NCI-H748 (cell line): ENCODE data around the gene UGT1A4.
"Not testable (repeated sequence)": the region's sequence is repeated elsewhere in the genome, so short reads cannot be mapped to it uniquely, and the experiment has no call there.

Source experiments
- DNase-seq: peaks from one replicate; lab custom pipeline; 2025; ENCODE audit not compliant: unreplicated experiment; lab: John Stamatoyannopoulos, UW

The UGT1A4 gene

GRCh38 chr2:233699424-233700027 is 19.0 kb upstream of the UGT1A4 start:
- DNase-seq, result no peak

- no peak for DNase-seq
Measured at GRCh38 chr2:233700028-233700635, 18.4 kb upstream of the UGT1A4 start.

GRCh38 chr2:233700842-233701241 is 17.7 kb upstream of the UGT1A4 start:
- not testable (repeated sequence) for DNase-seq

- DNase-seq, result no peak
Measured at GRCh38 chr2:233702238-233702637, 16.3 kb upstream of the UGT1A4 start.

- DNase-seq, result no peak
Measured at GRCh38 chr2:233705911-233706506, 12.5 kb upstream of the UGT1A4 start.

- DNase-seq, result no peak
Measured at GRCh38 chr2:233706720-233707119, 11.8 kb upstream of the UGT1A4 start.

- DNase-seq, result no peak
Measured at GRCh38 chr2:233707940-233708644, 10.4 kb upstream of the UGT1A4 start.

- DNase-seq, result no peak
Measured at GRCh38 chr2:233708942-233709341, 9.6 kb upstream of the UGT1A4 start.

GRCh38 chr2:233711312-233712008 is 7.1 kb upstream of the UGT1A4 start:
- peak; percentile 75 for DNase-seq

- no peak for DNase-seq
Measured at GRCh38 chr2:233712611-233713261, 5.8 kb upstream of the UGT1A4 start, which contains the start of gene UGT1A5. UGT1A5 (plus strand) TSS chr2:233712907; CDS start chr2:233712992, 85 bp downstream.

- no peak for DNase-seq
Measured at GRCh38 chr2:233713262-233713615, 5.3 kb upstream of the UGT1A4 start.

GRCh38 chr2:233714121-233714520 is 4.4 kb upstream of the UGT1A4 start:
- no peak for DNase-seq

GRCh38 chr2:233728723-233729301 is 10.3 kb downstream of the UGT1A4 start, which contains the start of gene UGT1A3:
UGT1A3 (plus strand) TSS chr2:233729042; CDS start chr2:233729127, 85 bp downstream.
- DNase-seq, result no peak

- DNase-seq, result peak; percentile 41
Measured at GRCh38 chr2:233736868-233737653, 18.5 kb downstream of the UGT1A4 start.

GRCh38 chr2:233740870-233741269 is 22.3 kb downstream of the UGT1A4 start:
- no peak for DNase-seq

GRCh38 chr2:233743464-233744259 is 25.1 kb downstream of the UGT1A4 start:
- DNase-seq, result no peak

- DNase-seq, result no peak
Measured at GRCh38 chr2:233745073-233745755, 26.7 kb downstream of the UGT1A4 start.

GRCh38 chr2:233745838-233746237 is 27.3 kb downstream of the UGT1A4 start:
- DNase-seq, result not testable (repeated sequence)
